H9 (cell line): Measurements from ENCODE around the gene ASTN2. TPM values are rescaled to one million over a fixed set of nuclear protein-coding genes. Genes with fewer than 3 reads are reported as not detected.

Experiments
- DNase-seq: peaks from one replicate; pipeline ENCODE4 v3.0.0-alpha.2; 2017
- H2AFZ ChIP-seq: one replicate; pipeline ENCODE4 v1.6.1; 2013; ENCODE audit warnings: mild to moderate bottlenecking, low read length, control low read depth, moderate library complexity
- H2AK5ac ChIP-seq: 2 replicates; pipeline ENCODE4 v1.6.1; 2013; ENCODE audit warnings: low read length, control low read depth, mixed read lengths; ENCODE audit not compliant: insufficient read length
- H2BK120ac ChIP-seq: one replicate; pipeline ENCODE4 v1.6.1; 2013; ENCODE audit warnings: low read depth, mild to moderate bottlenecking, low read length, control low read depth, inconsistent platforms; ENCODE audit not compliant: poor library complexity, severe bottlenecking
- H2BK12ac ChIP-seq: 2 replicates; pipeline ENCODE4 v1.6.1; 2013; ENCODE audit warnings: low read length, control low read depth, mixed read lengths, low read depth; ENCODE audit not compliant: insufficient read length
- H2BK15ac ChIP-seq: 2 replicates; pipeline ENCODE4 v1.6.1; 2013; ENCODE audit warnings: low read depth, low read length, control low read depth
- H2BK20ac ChIP-seq: one replicate; pipeline ENCODE4 v1.6.1; 2013; ENCODE audit warnings: low read depth, mild to moderate bottlenecking, low read length, control low read depth, inconsistent platforms; ENCODE audit not compliant: poor library complexity, severe bottlenecking
- H2BK5ac ChIP-seq: 2 replicates; pipeline ENCODE4 v1.6.1; 2013; ENCODE audit warnings: low read length, control low read depth, mixed read lengths; ENCODE audit not compliant: insufficient read length
- H3K14ac ChIP-seq: 2 replicates; pipeline ENCODE4 v1.6.1; 2013; ENCODE audit warnings: low read length, control low read depth; ENCODE audit not compliant: insufficient read depth
- H3K18ac ChIP-seq: 2 replicates; pipeline ENCODE4 v1.6.1; 2013; ENCODE audit warnings: low read depth, mild to moderate bottlenecking, mixed read lengths, low read length, control low read depth; ENCODE audit not compliant: insufficient read length
- H3K23ac ChIP-seq: 2 replicates; pipeline ENCODE4 v1.6.1; 2013; ENCODE audit warnings: low read length, control low read depth, mixed read lengths, low read depth; ENCODE audit not compliant: insufficient read length
- H3K23me2 ChIP-seq: 2 replicates; pipeline ENCODE4 v1.6.1; 2013; ENCODE audit warnings: low read depth, mild to moderate bottlenecking, mixed read lengths, low read length, control low read depth; ENCODE audit not compliant: insufficient read length, poor library complexity, severe bottlenecking
- H3K27ac ChIP-seq: 2 replicates; pipeline ENCODE4 v1.5.1; 2013; ENCODE audit warnings: low read length, control low read depth, mixed read lengths, low read depth; ENCODE audit not compliant: insufficient read length
- H3K27me3 ChIP-seq: 2 replicates; pipeline ENCODE4 v1.6.1; 2013; ENCODE audit warnings: low read length, control low read depth, inconsistent platforms; ENCODE audit not compliant: insufficient read depth
- H3K4ac ChIP-seq: 2 replicates; pipeline ENCODE4 v1.6.1; 2013; ENCODE audit warnings: low read depth, mild to moderate bottlenecking, control low read depth, inconsistent platforms, low read length, moderate library complexity
- H3K4me1 ChIP-seq: 2 replicates; pipeline ENCODE4 v1.6.1; 2013; ENCODE audit warnings: low read length, control low read depth, inconsistent platforms; ENCODE audit not compliant: insufficient read depth
- H3K4me2 ChIP-seq: 2 replicates; pipeline ENCODE4 v1.6.1; 2013; ENCODE audit warnings: low read length, control low read depth, mixed read lengths; ENCODE audit not compliant: insufficient read length, insufficient read depth
- H3K56ac ChIP-seq: 2 replicates; pipeline ENCODE4 v1.6.1; 2013; ENCODE audit warnings: low read depth, mild to moderate bottlenecking, mixed read lengths, low read length, control low read depth; ENCODE audit not compliant: insufficient read length
- H3K79me1 ChIP-seq: 2 replicates; pipeline ENCODE4 v1.6.1; 2013; ENCODE audit warnings: low read depth, mild to moderate bottlenecking, moderate library complexity, low read length, control low read depth, inconsistent platforms; ENCODE audit not compliant: insufficient read depth, poor library complexity, severe bottlenecking
- H3K79me2 ChIP-seq: 2 replicates; pipeline ENCODE4 v1.6.1; 2013; ENCODE audit warnings: low read length, control low read depth, inconsistent platforms; ENCODE audit not compliant: insufficient read depth
- H3K9ac ChIP-seq: 2 replicates; pipeline ENCODE4 v1.6.1; 2013; ENCODE audit warnings: low read length, control low read depth, mixed read lengths; ENCODE audit not compliant: insufficient read length; ENCODE audit errors: extremely low read depth
- H3K9me3 ChIP-seq: one replicate; pipeline ENCODE4 v1.6.1; 2013; ENCODE audit warnings: low read depth, low read length, inconsistent platforms; ENCODE audit not compliant: control insufficient read depth
- H3T11ph ChIP-seq: one replicate; pipeline ENCODE4 v1.6.1; 2013; ENCODE audit warnings: mild to moderate bottlenecking, low read length, control low read depth, inconsistent platforms
- H4K20me1 ChIP-seq: one replicate; pipeline ENCODE4 v1.6.1; 2013; ENCODE audit not compliant: control insufficient read depth, insufficient read length, insufficient read depth
- H4K5ac ChIP-seq: 2 replicates; pipeline ENCODE4 v1.6.1; 2013; ENCODE audit warnings: low read depth, mild to moderate bottlenecking, mixed read lengths, low read length, control low read depth; ENCODE audit not compliant: insufficient read length
- H4K8ac ChIP-seq: replicated peaks from 2 replicates; pipeline ENCODE4 v1.6.1; 2013; ENCODE audit warnings: low read length, control low read depth, mixed read lengths, low read depth; ENCODE audit not compliant: insufficient read length
- H4K91ac ChIP-seq: 2 replicates; pipeline ENCODE4 v1.6.1; 2013; ENCODE audit warnings: low read depth, mild to moderate bottlenecking, moderate library complexity, mixed read lengths, low read length, control low read depth; ENCODE audit not compliant: insufficient read length
- H3K27ac Mint-ChIP-seq, 3 experiments: 2 replicates in 2 of 3; 3 replicates in 1 of 3; pipeline ENCODE4 v1.8.0; 2020 to 2021; ENCODE audit warnings: mixed read lengths in 3 of 3, mild to moderate bottlenecking in 1 of 3, moderate library complexity in 1 of 3
- H3K27me3 Mint-ChIP-seq: 2 replicates; pipeline ENCODE4 v1.8.0; 2021; ENCODE audit warnings: low read depth, mild to moderate bottlenecking, moderate library complexity, mixed read lengths
- H3K36me3 Mint-ChIP-seq, 3 experiments: 2 replicates in 2 of 3; 3 replicates in 1 of 3; pipeline ENCODE4 v1.8.0; 2020 to 2021; ENCODE audit warnings: low read depth in 3 of 3, mixed read lengths in 3 of 3; ENCODE audit not compliant: insufficient read depth in 1 of 3
- H3K4me1 Mint-ChIP-seq, 2 experiments: 2 replicates each; pipeline ENCODE4 v1.8.0; 2020; ENCODE audit warnings: mixed read lengths in 2 of 2
- H3K4me3 Mint-ChIP-seq, 2 experiments: 2 replicates in 1 of 2; 3 replicates in 1 of 2; pipeline ENCODE4 v1.8.0; 2020 to 2021; ENCODE audit warnings: mild to moderate bottlenecking in 2 of 2, mixed read lengths in 2 of 2, moderate library complexity in 1 of 2
- H3K9me3 Mint-ChIP-seq, 2 experiments: 2 replicates in 1 of 2; 3 replicates in 1 of 2; pipeline ENCODE4 v1.8.0; 2020; ENCODE audit warnings: mild to moderate bottlenecking in 2 of 2, mixed read lengths in 2 of 2, moderate library complexity in 1 of 2
- WGBS: extraction: QIAGEN DNeasy Blood & Tissue Kit; methylation state at CpG from one replicate; pipeline ENCODE4 v1.1.7; 2013; ENCODE audit warnings: missing lambda C conversion rate, low lambda C conversion rate, mixed read lengths; ENCODE audit not compliant: insufficient read length; ENCODE audit errors: extremely low coverage; 5-methylcytosine and 5-hydroxymethylcytosine counted together
- total RNA-seq: library from RNA; stranded (reverse); gene quantifications from 2 replicates; pipeline ENCODE4 v1.2.1, GENCODE V29; 2021
- TF ChIP-seq, protein P1 (sequence below): fragments of 200-600 bp; sonication (generic); conservative IDR thresholded peaks from 3 replicates; pipeline ENCODE4 v1.8.0; 2021; ENCODE audit warnings: antibody characterized with exemption, mild to moderate bottlenecking

The ASTN2 gene
- total RNA-seq, 1 experiment from 2014 or later, result 9.7 TPM

GRCh38 chr9:116900543-116900942 lies 514.3 kb downstream of the ASTN2 start:
- Histone ChIP-seq H3T11ph (no peak overlapping the region), H2BK15ac (no peak overlapping the region), H3K4me2 (no peak overlapping the region), H4K5ac (no peak overlapping the region), H3K27me3 (no peaks in the 10 kb centered on the region), H3K23ac (no peak overlapping the region), H3K14ac (no peak overlapping the region), H3K9ac (no peak overlapping the region), H3K18ac (no peak overlapping the region), H2AFZ (no peak overlapping the region), H3K4me1 (no peaks in the 10 kb centered on the region; the same call in 1 of the 2 replicates), H2BK120ac (no peak overlapping the region), H3K4ac (no peak overlapping the region), H3K79me1 (no peaks in the 10 kb centered on the region), H2AK5ac (no peak overlapping the region), H4K8ac (no peak overlapping the region), H3K9me3 (no peaks in the 10 kb centered on the region), H3K23me2 (no peaks in the 10 kb centered on the region), H3K79me2 (no peaks in the 10 kb centered on the region), H3K56ac (no peak overlapping the region), H2BK12ac (no peak overlapping the region), H2BK20ac (no peak overlapping the region), H4K91ac (no peak overlapping the region), H2BK5ac (no peak overlapping the region), H3K27ac (no peak overlapping the region), H4K20me1 (no peaks in the 10 kb centered on the region)
- H3K36me3 Mint-ChIP-seq, result peaks cover 0 to 9% (median 7%) of the 10 kb centered on the region in 3 experiments; a peak in 4 of 7 replicates
- peaks cover 5 to 8% of the 10 kb centered on the region in 2 experiments; a peak in 3 of 5 replicates for H3K9me3 Mint-ChIP-seq
- TF ChIP-seq, protein P1, sequence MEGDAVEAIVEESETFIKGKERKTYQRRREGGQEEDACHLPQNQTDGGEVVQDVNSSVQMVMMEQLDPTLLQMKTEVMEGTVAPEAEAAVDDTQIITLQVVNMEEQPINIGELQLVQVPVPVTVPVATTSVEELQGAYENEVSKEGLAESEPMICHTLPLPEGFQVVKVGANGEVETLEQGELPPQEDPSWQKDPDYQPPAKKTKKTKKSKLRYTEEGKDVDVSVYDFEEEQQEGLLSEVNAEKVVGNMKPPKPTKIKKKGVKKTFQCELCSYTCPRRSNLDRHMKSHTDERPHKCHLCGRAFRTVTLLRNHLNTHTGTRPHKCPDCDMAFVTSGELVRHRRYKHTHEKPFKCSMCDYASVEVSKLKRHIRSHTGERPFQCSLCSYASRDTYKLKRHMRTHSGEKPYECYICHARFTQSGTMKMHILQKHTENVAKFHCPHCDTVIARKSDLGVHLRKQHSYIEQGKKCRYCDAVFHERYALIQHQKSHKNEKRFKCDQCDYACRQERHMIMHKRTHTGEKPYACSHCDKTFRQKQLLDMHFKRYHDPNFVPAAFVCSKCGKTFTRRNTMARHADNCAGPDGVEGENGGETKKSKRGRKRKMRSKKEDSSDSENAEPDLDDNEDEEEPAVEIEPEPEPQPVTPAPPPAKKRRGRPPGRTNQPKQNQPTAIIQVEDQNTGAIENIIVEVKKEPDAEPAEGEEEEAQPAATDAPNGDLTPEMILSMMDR, result no peak
- no peaks in the 10 kb centered on the region for H3K27me3 Mint-ChIP-seq
- DNase-seq, result peak; percentile 50
- peaks cover 24 to 26% of the 10 kb centered on the region in 2 experiments for H3K4me1 Mint-ChIP-seq
- WGBS, result no CpG with 5 or more reads among the region's 6 CpGs
- H3K27ac Mint-ChIP-seq, result no peak overlapping the region
- H3K4me3 Mint-ChIP-seq, result no peak overlapping the region
